Inferior parietal cortex (tissue), 1 donor: ENCODE results near the gene SH3BP5.
A peak's percentile ranks its signal among the peaks of the same experiment; 100 is the strongest.

Experiments used
- DNase-seq: peaks from one replicate; pipeline ENCODE4 v3.0.0-alpha.2; 2016; ENCODE audit errors: extremely low spot score

Gene SH3BP5

GRCh38 chr3:15347063-15347736 lies 14.8 kb upstream of the SH3BP5 start:
- no peak for DNase-seq

- no peak for DNase-seq
These were observed 14.1 kb upstream of the SH3BP5 start for GRCh38 chr3:15346516-15346915.

- no peak for DNase-seq
These were observed 13.3 kb upstream of the SH3BP5 start for GRCh38 chr3:15345608-15346137.

GRCh38 chr3:15345066-15345607 lies 12.8 kb upstream of the SH3BP5 start:
- DNase-seq, result no peak

GRCh38 chr3:15342945-15343344 lies 10.6 kb upstream of the SH3BP5 start:
- no peak for DNase-seq

- no peak for DNase-seq
These were observed 9.9 kb upstream of the SH3BP5 start for GRCh38 chr3:15342246-15342645.

GRCh38 chr3:15341030-15341726 lies 8.8 kb upstream of the SH3BP5 start:
- DNase-seq, result no peak

- DNase-seq, result no peak
These were observed 7.4 kb upstream of the SH3BP5 start for GRCh38 chr3:15339786-15340215.

GRCh38 chr3:15339001-15339400 lies 6.6 kb upstream of the SH3BP5 start:
- no peak for DNase-seq

- DNase-seq, result no peak
These were observed 5.6 kb upstream of the SH3BP5 start for GRCh38 chr3:15337963-15338362.

- DNase-seq, result no peak
These were observed 3.7 kb upstream of the SH3BP5 start for GRCh38 chr3:15336057-15336456.

GRCh38 chr3:15333956-15334263 lies 1.5 kb upstream of the SH3BP5 start:
- DNase-seq, result no peak

- no peak for DNase-seq
These were observed 941 bp upstream of the SH3BP5 start for GRCh38 chr3:15333099-15333955.

- peak; percentile 39 for DNase-seq
These were observed 581 bp downstream of the SH3BP5 start for GRCh38 chr3:15331606-15332404.

GRCh38 chr3:15331072-15331605 lies 1.2 kb downstream of the SH3BP5 start:
- DNase-seq, result no peak

- no peak for DNase-seq
These were observed 2.3 kb downstream of the SH3BP5 start for GRCh38 chr3:15330031-15330596.

- no peak for DNase-seq
These were observed 3.1 kb downstream of the SH3BP5 start for GRCh38 chr3:15329046-15330005.

GRCh38 chr3:15327941-15328340 lies 4.4 kb downstream of the SH3BP5 start:
- no peak for DNase-seq

GRCh38 chr3:15326673-15327072 lies 5.7 kb downstream of the SH3BP5 start:
- no peak for DNase-seq

- DNase-seq, result no peak
These were observed 6.3 kb downstream of the SH3BP5 start for GRCh38 chr3:15326037-15326436.
